Nephron progenitor cell (in vitro differentiated cells): ENCODE measurements around the gene CREG1.

Experiments
- DNase-seq: peaks from one replicate; pipeline ENCODE4 v3.0.0; 2021
- H3K27ac Mint-ChIP-seq: 2 replicates; pipeline ENCODE4 v1.8.0; 2021; ENCODE audit warnings: mild to moderate bottlenecking, moderate library complexity, mixed read lengths
- H3K27me3 Mint-ChIP-seq: 2 replicates; pipeline ENCODE4 v1.8.0; 2021; ENCODE audit warnings: mild to moderate bottlenecking, low read depth, mixed read lengths; ENCODE audit not compliant: poor library complexity
- H3K36me3 Mint-ChIP-seq: 2 replicates; pipeline ENCODE4 v1.8.0; 2021; ENCODE audit warnings: low read depth, mixed read lengths
- H3K4me1 Mint-ChIP-seq: 2 replicates; pipeline ENCODE4 v1.8.0; 2021; ENCODE audit warnings: mixed read lengths
- H3K4me3 Mint-ChIP-seq: 2 replicates; pipeline ENCODE4 v1.8.0; 2021; ENCODE audit warnings: mild to moderate bottlenecking, moderate library complexity, mixed read lengths
- H3K9me3 Mint-ChIP-seq: 2 replicates; pipeline ENCODE4 v1.8.0; 2021; ENCODE audit warnings: mild to moderate bottlenecking, moderate library complexity, mixed read lengths
- CTCF ChIP-seq: fragments of 200-600 bp; sonication (generic); IDR thresholded peaks from 2 replicates; pipeline ENCODE4 v1.5.0; 2021; ENCODE audit warnings: antibody characterized with exemption

Gene CREG1

GRCh38 chr1:167567663-167568062, 14.1 kb upstream of the CREG1 start:
- Mint-ChIP-seq H3K4me1 (peaks cover 22% of the 10 kb centered on the region), H3K36me3 (no peaks in the 10 kb centered on the region), H3K27ac (no peak overlapping the region), H3K27me3 (peaks cover 4% of the 10 kb centered on the region), H3K9me3 (peaks cover 20% of the 10 kb centered on the region), H3K4me3 (no peak overlapping the region)
- no peak for DNase-seq
- TF ChIP-seq CTCF = no peak

DNA sequence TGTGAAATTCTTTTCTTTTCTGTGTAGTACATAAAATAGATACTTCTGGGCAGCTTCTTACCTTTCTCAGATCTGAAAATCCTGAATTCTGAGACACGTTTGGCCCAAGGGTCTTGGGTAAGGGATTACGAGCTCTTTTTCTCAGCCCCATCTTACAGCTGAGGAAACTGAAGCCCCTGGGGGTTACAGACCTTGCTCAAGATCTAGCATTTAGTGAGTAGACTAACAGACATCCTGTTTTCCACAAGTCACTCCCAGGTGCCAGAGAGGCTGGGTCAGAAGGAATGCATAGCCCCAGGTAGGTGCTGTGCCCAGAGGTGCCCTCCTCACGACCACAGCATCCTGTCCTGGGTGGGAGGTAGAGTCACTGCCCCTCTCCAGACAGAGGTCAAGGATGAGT, 13.2 kb upstream of the CREG1 start:
- no peaks in the 10 kb centered on the region for H3K36me3 Mint-ChIP-seq
- peaks cover 12% of the 10 kb centered on the region for H3K9me3 Mint-ChIP-seq
- H3K27me3 Mint-ChIP-seq = peaks cover 4% of the 10 kb centered on the region
- no peak for DNase-seq
- peaks cover 22% of the 10 kb centered on the region for H3K4me1 Mint-ChIP-seq
- H3K27ac Mint-ChIP-seq = no peak overlapping the region
- H3K4me3 Mint-ChIP-seq = no peak overlapping the region
- no peak for TF ChIP-seq CTCF

- DNase-seq = no peak
- TF ChIP-seq CTCF = no peak
- Mint-ChIP-seq H3K4me3 (no peak overlapping the region), H3K27ac (no peak overlapping the region), H3K9me3 (peaks cover 4% of the 10 kb centered on the region), H3K36me3 (no peaks in the 10 kb centered on the region), H3K4me1 (peaks cover 22% of the 10 kb centered on the region), H3K27me3 (peaks cover 4% of the 10 kb centered on the region)
These were observed 12.4 kb upstream of the CREG1 start for GRCh38 chr1:167565922-167566321.

- Mint-ChIP-seq H3K27me3 (no peaks in the 10 kb centered on the region), H3K27ac (no peak overlapping the region), H3K4me3 (no peak overlapping the region), H3K9me3 (no peaks in the 10 kb centered on the region), H3K36me3 (no peaks in the 10 kb centered on the region), H3K4me1 (peaks cover 22% of the 10 kb centered on the region)
- DNase-seq = no peak
- TF ChIP-seq CTCF = no peak
These were observed 11.2 kb upstream of the CREG1 start for GRCh38 chr1:167564612-167565270.

DNA sequence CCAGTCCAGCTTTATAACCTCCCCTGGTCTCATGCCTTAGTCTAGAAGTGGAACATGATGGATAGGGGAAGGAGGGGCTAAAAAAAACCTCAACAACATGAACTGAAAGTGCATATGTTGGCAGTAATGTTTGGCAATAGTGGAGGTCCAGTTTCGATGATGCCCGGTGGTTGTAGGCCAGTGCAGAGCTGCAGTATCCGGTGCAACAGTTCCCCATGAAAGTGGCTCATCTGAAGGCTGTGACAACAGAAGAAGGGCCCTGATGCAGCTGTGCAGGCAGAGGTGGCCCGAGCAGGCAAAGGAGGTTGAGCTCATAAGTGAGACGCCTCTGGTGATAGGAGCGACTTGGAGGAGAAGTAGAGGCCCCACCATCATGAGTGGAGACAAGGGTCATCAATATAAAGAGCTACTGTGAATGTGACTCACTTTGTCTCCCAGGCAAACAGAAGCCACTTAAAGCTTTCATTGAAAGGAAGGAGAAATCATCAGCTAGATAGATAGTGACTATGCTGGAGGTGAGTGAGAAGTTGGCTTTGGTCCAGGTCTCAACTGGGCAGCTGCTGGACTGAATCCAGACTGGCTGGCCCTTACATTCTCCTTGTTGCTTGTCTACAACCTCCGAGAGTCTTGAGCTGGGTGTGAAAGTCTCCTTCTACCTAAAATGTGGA, 10.2 kb upstream of the CREG1 start:
- Mint-ChIP-seq H3K36me3 (no peaks in the 10 kb centered on the region), H3K4me3 (no peak overlapping the region), H3K4me1 (peaks cover 22% of the 10 kb centered on the region), H3K9me3 (no peaks in the 10 kb centered on the region), H3K27me3 (no peaks in the 10 kb centered on the region), H3K27ac (no peak overlapping the region)
- no peak for TF ChIP-seq CTCF
- no peak for DNase-seq

- Mint-ChIP-seq H3K4me3 (no peak overlapping the region), H3K9me3 (no peaks in the 10 kb centered on the region), H3K36me3 (no peaks in the 10 kb centered on the region), H3K27ac (no peak overlapping the region), H3K4me1 (peaks cover 20% of the 10 kb centered on the region), H3K27me3 (no peaks in the 10 kb centered on the region)
- no peak for DNase-seq
- TF ChIP-seq CTCF = no peak
These were observed 9.1 kb upstream of the CREG1 start for GRCh38 chr1:167562702-167563101.
